ENCODE data around the gene MAP4K1. TPM values are rescaled to one million over a fixed set of nuclear protein-coding genes. Genes with fewer than 3 reads are reported as not detected.

Gene MAP4K1
- polyA plus RNA-seq, 1 donor from 2014 or later, result 1.0 TPM

GRCh38 chr19:38564981-38565690 is 52.6 kb downstream of the MAP4K1 start:
- no peak for TF ChIP-seq SMC3 (conservative IDR thresholded peaks at IDR 0.05; ENCODE audit: poor library complexity)
- TF ChIP-seq CTCF (IDR thresholded peaks at IDR 0.05; ENCODE audit: poor library complexity, severe bottlenecking), result no peak
- TF ChIP-seq EP300 (conservative IDR thresholded peaks at IDR 0.05; ENCODE audit: poor library complexity, severe bottlenecking), result no peak
- no peak for TF ChIP-seq POLR2AphosphoS5 (IDR thresholded peaks at IDR 0.05)
- TF ChIP-seq TAF1 (IDR thresholded peaks at IDR 0.05; ENCODE audit: low read depth), result no peak
- TF ChIP-seq MXI1 (conservative IDR thresholded peaks at IDR 0.05; ENCODE audit: poor library complexity, severe bottlenecking), result no peak
- TF ChIP-seq RAD21 (conservative IDR thresholded peaks at IDR 0.05), result no peak
- no peak for TF ChIP-seq REST (IDR thresholded peaks at IDR 0.05; ENCODE audit: borderline replicate concordance)
- TF ChIP-seq EZH2 (IDR thresholded peaks at IDR 0.05; ENCODE audit: borderline replicate concordance, insufficient read depth, low read length, poor library complexity, severe bottlenecking), result no peak
- H2AFZ ChIP-seq (ENCODE audit: low read depth, low read length), result no peak overlapping the region

GRCh38 chr19:38563475-38563874 is 54.3 kb downstream of the MAP4K1 start:
- H3K79me2 ChIP-seq (replicated peaks; ENCODE audit: insufficient read depth, low read length), result no peaks in the 10 kb centered on the region
- no peak overlapping the region for H3K4me3 ChIP-seq (ENCODE audit: low read length)
- H4K20me1 ChIP-seq (ENCODE audit: insufficient read depth), result no peaks in the 10 kb centered on the region
- H3K9me2 ChIP-seq (ENCODE audit: insufficient read depth, low read length), result no peaks in the 10 kb centered on the region
- H3K27ac ChIP-seq (ENCODE audit: low read length), result no peak overlapping the region
- H2AFZ ChIP-seq (ENCODE audit: low read depth, low read length), result no peak overlapping the region
- H3K9ac ChIP-seq (ENCODE audit: low read length), result no peak overlapping the region
- no peak overlapping the region for H3K4me2 ChIP-seq (ENCODE audit: low read length)
- no peaks in the 10 kb centered on the region for H3K36me3 ChIP-seq (ENCODE audit: insufficient read depth, low read length)
- no peaks in the 10 kb centered on the region for H3F3A ChIP-seq (ENCODE audit: insufficient read depth, low read length, poor library complexity, severe bottlenecking)
- TF ChIP-seq SMC3 (conservative IDR thresholded peaks at IDR 0.05; ENCODE audit: poor library complexity), result no peak
- TF ChIP-seq CTCF (IDR thresholded peaks at IDR 0.05; ENCODE audit: poor library complexity, severe bottlenecking), result no peak
- no peak for TF ChIP-seq RAD21 (conservative IDR thresholded peaks at IDR 0.05)
- no peak for TF ChIP-seq REST (IDR thresholded peaks at IDR 0.05; ENCODE audit: borderline replicate concordance)
- TF ChIP-seq EP300 (conservative IDR thresholded peaks at IDR 0.05; ENCODE audit: poor library complexity, severe bottlenecking), result no peak
- TF ChIP-seq EZH2 (IDR thresholded peaks at IDR 0.05; ENCODE audit: borderline replicate concordance, insufficient read depth, low read length, poor library complexity, severe bottlenecking), result no peak
- TF ChIP-seq TAF1 (IDR thresholded peaks at IDR 0.05; ENCODE audit: low read depth), result no peak
- TF ChIP-seq MXI1 (conservative IDR thresholded peaks at IDR 0.05; ENCODE audit: poor library complexity, severe bottlenecking), result no peak
- TF ChIP-seq POLR2AphosphoS5 (IDR thresholded peaks at IDR 0.05), result no peak
- H3K27me3 ChIP-seq (ENCODE audit: insufficient read depth, low read depth, low read length), result no peaks in the 10 kb centered on the region
- H3K9me3 ChIP-seq (ENCODE audit: low read length), result no peaks in the 10 kb centered on the region

More at GRCh38 chr19:38564981-38565690, 52.6 kb downstream of the MAP4K1 start:
- Histone ChIP-seq H3K9me2 (ENCODE audit: insufficient read depth, low read length) (no peaks in the 10 kb centered on the region), H3K79me2 (replicated peaks; ENCODE audit: insufficient read depth, low read length) (no peaks in the 10 kb centered on the region), H3K27me3 (ENCODE audit: insufficient read depth, low read depth, low read length) (no peaks in the 10 kb centered on the region), H4K20me1 (ENCODE audit: insufficient read depth) (no peaks in the 10 kb centered on the region), H3F3A (ENCODE audit: insufficient read depth, low read length, poor library complexity, severe bottlenecking) (no peaks in the 10 kb centered on the region), H3K4me3 (ENCODE audit: low read length) (no peak overlapping the region), H3K9ac (ENCODE audit: low read length) (no peak overlapping the region), H3K36me3 (ENCODE audit: insufficient read depth, low read length) (no peaks in the 10 kb centered on the region), H3K4me2 (ENCODE audit: low read length) (no peak overlapping the region), H3K9me3 (ENCODE audit: low read length) (no peaks in the 10 kb centered on the region), H3K27ac (ENCODE audit: low read length) (no peak overlapping the region)
